HG02763 (cell line): ENCODE measurements around the gene ARID1B.
"Not testable (repeated sequence)": the region's sequence is repeated elsewhere in the genome, so short reads cannot be mapped to it uniquely, and the experiment has no call there.

Source experiments
- ATAC-seq: cut with Tn5 transposase; IDR thresholded peaks from one replicate; pipeline ENCODE4 v1.9.1; 2021; ENCODE audit warnings: mild to moderate bottlenecking, moderate library complexity; ENCODE audit not compliant: unreplicated experiment

ARID1B gene

GRCh38 chr6:157037165-157037564 is 260.0 kb downstream of the ARID1B start:
- ATAC-seq: no peak

- ATAC-seq: no peak
Measured at GRCh38 chr6:157038610-157039009, 261.4 kb downstream of the ARID1B start.

- ATAC-seq: not testable (repeated sequence)
Measured at GRCh38 chr6:157039639-157040038, 262.5 kb downstream of the ARID1B start.

- ATAC-seq: no peak
Measured at GRCh38 chr6:157040191-157040590, 263.0 kb downstream of the ARID1B start.

GRCh38 chr6:157045831-157046454 is 268.8 kb downstream of the ARID1B start:
- no peak for ATAC-seq

GRCh38 chr6:157046776-157047175 is 269.6 kb downstream of the ARID1B start:
- ATAC-seq: no peak

- no peak for ATAC-seq
Measured at GRCh38 chr6:157047328-157047727, 270.1 kb downstream of the ARID1B start.

GRCh38 chr6:157047951-157048350 is 270.8 kb downstream of the ARID1B start:
- ATAC-seq: no peak

- no peak for ATAC-seq
Measured at GRCh38 chr6:157049133-157049532, 272.0 kb downstream of the ARID1B start.

GRCh38 chr6:157050537-157051265 is 273.5 kb downstream of the ARID1B start:
- ATAC-seq: no peak

GRCh38 chr6:157054531-157054979 is 277.4 kb downstream of the ARID1B start:
- ATAC-seq: peak; percentile 51

GRCh38 chr6:157055863-157056262 is 278.7 kb downstream of the ARID1B start:
- ATAC-seq: no peak

GRCh38 chr6:157056275-157056674 is 279.1 kb downstream of the ARID1B start:
- no peak for ATAC-seq

- ATAC-seq: no peak
Measured at GRCh38 chr6:157058574-157058973, 281.4 kb downstream of the ARID1B start.

- ATAC-seq: no peak
Measured at GRCh38 chr6:157059781-157060180, 282.6 kb downstream of the ARID1B start.

GRCh38 chr6:157060440-157060952 is 283.3 kb downstream of the ARID1B start:
- no peak for ATAC-seq

- ATAC-seq: no peak
Measured at GRCh38 chr6:157061770-157062594, 284.8 kb downstream of the ARID1B start.

GRCh38 chr6:157063176-157063905 is 286.2 kb downstream of the ARID1B start:
- ATAC-seq: no peak

GRCh38 chr6:157063923-157064322 is 286.7 kb downstream of the ARID1B start:
- ATAC-seq: no peak

- no peak for ATAC-seq
Measured at GRCh38 chr6:157064502-157064901, 287.3 kb downstream of the ARID1B start.

- no peak for ATAC-seq
Measured at GRCh38 chr6:157065366-157065765, 288.2 kb downstream of the ARID1B start.
